GM12878 (cell line): ENCODE data around the gene CCDC32. TPM values are rescaled to one million over a fixed set of nuclear protein-coding genes. Genes with fewer than 3 reads are reported as not detected.

ENCODE experiments used
- ATAC-seq: fragments of 200-7000 bp; cut with Tn5 transposase; 3 replicates; pipeline ENCODE4 v1.9.1; 2020; ENCODE audit warnings: mild to moderate bottlenecking, moderate library complexity
- BruUV-seq: library from RNA; stranded (reverse); fragments of 400-500 nt; replicated peaks from 2 replicates; lab custom pipeline; 2021; lab: Mats Ljungman, UMichigan
- CTCF ChIA-PET: fragments of 300-600 bp; sonication (Branson Sonifier 250); formaldehyde crosslinking; extraction: SDS; loops from one replicate; lab custom pipeline; 2021; ENCODE audit warnings: inconsistent platforms; lab: Yijun Ruan, JAX
- POLR2A ChIA-PET: fragments of 350-600 bp; formaldehyde crosslinking; extraction: SDS; loops from one replicate; lab custom pipeline; 2021; ENCODE audit warnings: inconsistent platforms; lab: Charles Lee
- RAD21 ChIA-PET: fragments of 300-600 bp; sonication (Branson Sonifier 250); formaldehyde crosslinking; loops from one replicate; lab custom pipeline; 2023; ENCODE audit warnings: antibody characterized with exemption; ENCODE audit not compliant: unreplicated experiment; lab: Charles Lee
- SMC1A ChIA-PET: fragments of 300-600 bp; sonication (Branson Sonifier 250); formaldehyde crosslinking; loops from one replicate; lab custom pipeline; 2023; ENCODE audit not compliant: unreplicated experiment, uncharacterized antibody; lab: Charles Lee
- DNase-seq: peaks from one replicate; pipeline ENCODE4 v3.0.0-alpha.2; 2011; ENCODE audit warnings: low read depth, low spot score
- FAIRE-seq: peaks from 3 replicates; lab custom pipeline; 2011; peaks lifted over from hg19 to GRCh38; lab: Jason Lieb, UNC
- H2AFZ ChIP-seq: 2 replicates; pipeline ENCODE4 v1.6.0; 2011; ENCODE audit warnings: low read depth, low read length, control low read depth; ENCODE audit not compliant: control insufficient read depth
- H3K27ac ChIP-seq: 2 replicates; pipeline ENCODE4 v1.5.1; 2011; ENCODE audit warnings: control low read depth; ENCODE audit not compliant: control insufficient read depth, insufficient read depth
- H3K27me3 ChIP-seq, 2 experiments: replicated peaks in 1 of 2; 2 replicates each; pipeline versions ENCODE4 v1.6.0 to v1.6.1; 2011; ENCODE audit warnings: low read length in 1 of 2; ENCODE audit not compliant: control insufficient read depth in 2 of 2, insufficient read depth in 2 of 2
- H3K36me3 ChIP-seq, 2 experiments: 2 replicates each; pipeline ENCODE4 v1.5.1; 2011; ENCODE audit warnings: low read length in 1 of 2; ENCODE audit not compliant: control insufficient read depth in 2 of 2, insufficient read depth in 2 of 2
- H3K4me1 ChIP-seq: 2 replicates; pipeline ENCODE4 v1.6.1; 2011; ENCODE audit warnings: mild to moderate bottlenecking, low read length, moderate library complexity, mixed read lengths; ENCODE audit not compliant: control insufficient read depth, insufficient read depth
- H3K4me2 ChIP-seq: 2 replicates; pipeline ENCODE4 v1.6.0; 2011; ENCODE audit warnings: control low read depth; ENCODE audit not compliant: control insufficient read depth, insufficient read depth
- H3K4me3 ChIP-seq: fragments of 200-600 bp; sonication (generic); 2 replicates; pipeline ENCODE4 v1.5.1; 2016
- H3K79me2 ChIP-seq: 2 replicates; pipeline ENCODE4 v1.6.0; 2011; ENCODE audit warnings: low read length; ENCODE audit not compliant: control insufficient read depth, insufficient read depth
- H3K9ac ChIP-seq: 2 replicates; pipeline ENCODE4 v1.8.0; 2011; ENCODE audit warnings: low read length, control low read depth, mixed read lengths; ENCODE audit not compliant: control insufficient read depth, insufficient read depth
- H3K9me3 ChIP-seq: replicated peaks from 3 replicates; pipeline ENCODE4 v1.5.1; 2011; ENCODE audit warnings: mild to moderate bottlenecking, low read length; ENCODE audit not compliant: control insufficient read depth, insufficient read depth
- H4K20me1 ChIP-seq: 2 replicates; pipeline ENCODE4 v1.6.0; 2011; ENCODE audit not compliant: control insufficient read depth, insufficient read depth
- ATF2 ChIP-seq: IDR thresholded peaks from 2 replicates; pipeline ENCODE4 v1.6.1; 2012; ENCODE audit warnings: low read length, inconsistent platforms
- FOXM1 ChIP-seq: IDR thresholded peaks from 2 replicates; pipeline ENCODE4 v1.6.1; 2012; ENCODE audit warnings: low read depth, mild to moderate bottlenecking, inconsistent platforms, low read length, moderate library complexity
- IKZF2 ChIP-seq, 2 experiments: fragments of 450-650 bp; IDR thresholded peaks; 2 replicates each; pipeline ENCODE4 v1.6.1; 2017; ENCODE audit warnings: mild to moderate bottlenecking in 2 of 2, moderate library complexity in 2 of 2
- MEF2A ChIP-seq: IDR thresholded peaks from 2 replicates; pipeline ENCODE4 v1.6.1; 2011; ENCODE audit warnings: low read depth, mild to moderate bottlenecking, low read length, moderate library complexity; ENCODE audit not compliant: insufficient read depth
- MEF2B ChIP-seq: fragments of 450-650 bp; IDR thresholded peaks from 2 replicates; pipeline ENCODE4 v1.6.1; 2018; ENCODE audit warnings: mild to moderate bottlenecking, moderate library complexity; ENCODE audit not compliant: partially characterized antibody, poor library complexity, severe bottlenecking
- NFIC ChIP-seq: IDR thresholded peaks from 2 replicates; pipeline ENCODE4 v1.6.1; 2012; ENCODE audit warnings: low read depth, mild to moderate bottlenecking, inconsistent platforms, low read length, moderate library complexity
- PBX3 ChIP-seq: IDR thresholded peaks from 2 replicates; pipeline ENCODE4 v1.6.1; 2011; ENCODE audit warnings: mild to moderate bottlenecking, low read depth, low read length, moderate library complexity; ENCODE audit not compliant: insufficient replicate concordance
- PML ChIP-seq: IDR thresholded peaks from 2 replicates; pipeline ENCODE4 v1.6.1; 2012; ENCODE audit warnings: low read length, inconsistent platforms
- POU2F2 ChIP-seq: IDR thresholded peaks from 3 replicates; pipeline ENCODE4 v1.6.1; 2011; ENCODE audit warnings: low read depth, mild to moderate bottlenecking, low read length, borderline replicate concordance
- RUNX3 ChIP-seq: IDR thresholded peaks from 2 replicates; pipeline ENCODE4 v1.6.1; 2012; ENCODE audit warnings: low read length, inconsistent platforms
- ZNF207 ChIP-seq: fragments of 450-650 bp; IDR thresholded peaks from 2 replicates; pipeline ENCODE4 v1.6.1; 2014; ENCODE audit warnings: antibody characterized with exemption, mild to moderate bottlenecking, borderline replicate concordance
- ZNF217 ChIP-seq: fragments of 450-650 bp; IDR thresholded peaks from 2 replicates; pipeline ENCODE4 v1.6.1; 2017; ENCODE audit warnings: antibody characterized with exemption, mild to moderate bottlenecking
- in situ Hi-C: fragments of 300-500 bp; cut with MboI; formaldehyde crosslinking; loops from 9 replicates; pipeline ENCODE4 v1.14.3; 2018; ENCODE audit warnings: mixed read lengths
- intact Hi-C: fragments of 100-400 bp; cut with micrococcal nuclease; formaldehyde crosslinking; loops from one replicate; pipeline ENCODE4 v1.14.2; 2022; ENCODE audit not compliant: unreplicated experiment
- polyA plus RNA-seq, 11 experiments: library from polyadenylated mRNA; depleted of rRNA in 4 of 11; unstranded in 6 of 11; stranded (reverse) in 5 of 11; fragments of >200 nt; fragmentation: Nextera tagmentation in 4 of 11; fragmentation: Illumina TruSeq in 1 of 11; extraction: Ambion mirVana in 4 of 11; extraction: Trizol in 1 of 11; gene quantifications; 1 replicate in 1 of 11; 2 replicates in 10 of 11; pipeline versions ENCODE4 v1.2.1 to v1.2.3, GENCODE V29; 2011 to 2016; ENCODE audit warnings: inconsistent platforms in 2 of 11, missing spikeins in 2 of 11, low read depth in 1 of 11
- total RNA-seq, 4 experiments: library from RNA; depleted of rRNA in 3 of 4; stranded (reverse); fragments of >200 nt in 3 of 4; fragmentation: Illumina TruSeq in 1 of 4; extraction: Trizol in 1 of 4; gene quantifications; 2 replicates each; pipeline versions ENCODE4 v1.2.1 to v1.2.3, GENCODE V29; 2013 to 2021

CCDC32 gene
- total and polyA plus RNA-seq, 10 of the 15 experiments (the other 5 are each of a cell fraction or from before 2014, with no cell fraction given) = 30.2 to 74.3 (median 46.5) TPM

- TF ChIP-seq PML = no peak
- no peak for TF ChIP-seq ZNF217
- TF ChIP-seq POU2F2 = no peak
- no peak for TF ChIP-seq FOXM1
- no peak for TF ChIP-seq PBX3
Measured at GRCh38 chr15:40525855-40526254, 39.0 kb downstream of the CCDC32 start (continued).

- no peaks in the 10 kb centered on the region for H3K79me2 ChIP-seq
- no peak overlapping the region for H3K27ac ChIP-seq
- no peak for FAIRE-seq
- no peaks in the 10 kb centered on the region for H3K27me3 ChIP-seq
- no peak overlapping the region for H3K9ac ChIP-seq
- H3K4me2 ChIP-seq = no peak overlapping the region
- TF ChIP-seq ATF2 (0 out of 2 replicates have a peak, but pooled peaks have one; percentile 33), IKZF2 (IDR thresholded peaks at IDR 0.05) (peak in 1 of 2 experiments; percentile 39; a peak in 1 of 4 replicates), NFIC (peak; percentile 51; the same call in 1 of the 2 replicates), MEF2B (no peak), ZNF207 (no peak), RUNX3 (peak; percentile 63), MEF2A (0 out of 2 replicates have a peak, but pooled peaks have one; percentile 34)
- no peaks in the 10 kb centered on the region for H3K9me3 ChIP-seq
- peak; percentile 13; the same call in 1 of the 3 replicates for ATAC-seq
- BruUV-seq = no TSS peak
- ChIA-PET CTCF (interaction anchor here (1.6 kb wide), 1 partner anchor 66 kb away, joined by 5 read pairs; no protein-coding TSS in a partner anchor), SMC1A (interaction anchor here (1.2 to 1.4 kb wide), 2 partner anchors 14 to 20 kb away, joined by 3 to 4 read pairs; no protein-coding TSS in a partner anchor), RAD21 (interaction anchor here (0.6 to 2.2 kb wide), 8 partner anchors 15 to 1503 kb away, joined by 3 to 11 read pairs (median 4); partner anchors contain the start of genes CCDC32 and RPUSD2), POLR2A (interaction anchor here (0.6 to 1.4 kb wide), 3 partner anchors 29 to 211 kb away, joined by 3 to 7 read pairs (median 5); partner anchors contain the start of gene CCDC32)
- H3K4me1 ChIP-seq = peaks cover 6% of the 10 kb centered on the region
- in situ Hi-C loops = no loop called here
- H3K36me3 ChIP-seq = no peaks in the 10 kb centered on the region
- no peak for DNase-seq
- intact Hi-C loops = loop anchor here (5.0 kb wide), 1 partner anchor 44 kb away; the partner anchor contains the start of genes CCDC32 and RPUSD2
- H4K20me1 ChIP-seq = no peaks in the 10 kb centered on the region
- no peak overlapping the region for H3K4me3 ChIP-seq
- H2AFZ ChIP-seq = no peak overlapping the region
Measured at GRCh38 chr15:40523611-40524010, 41.2 kb downstream of the CCDC32 start.
